ENCODE measurements around the gene BTBD19. TPM values are rescaled to one million over a fixed set of nuclear protein-coding genes. Genes with fewer than 3 reads are reported as not detected.

Gene BTBD19
- total RNA-seq, 1 experiment from 2014 or later, result 1.6 TPM

- intact Hi-C loops (cut with micrococcal nuclease; ENCODE audit: unreplicated experiment), result loop anchor here (1.0 kb wide), 1 partner anchor 88 kb away; the partner anchor contains the start of gene RNU5D-1
- BruUV-seq (replicated peaks), result TSS peak; percentile 97
- POLR2A ChIA-PET, result interaction anchor here (0.6 to 2.4 kb wide), 18 partner anchors 8 to 557 kb away, joined by 3 to 43 read pairs (median 4); partner anchors contain the start of genes BTBD19, DYNLT4, EIF2B3 and HECTD3
- no peak for TF ChIP-seq CTCF (IDR thresholded peaks at IDR 0.05; ENCODE audit: insufficient read depth in 1 of 2, low read depth in 1 of 2, low read length in 1 of 2, severe bottlenecking in 1 of 2, unreplicated experiment in 1 of 2)
- Histone ChIP-seq H3K27me3 (replicated peaks; ENCODE audit: control insufficient read depth, insufficient read depth, low read length) (no peaks in the 10 kb centered on the region), H3K9me3 (no peaks in the 10 kb centered on the region), H3K36me3 (ENCODE audit: control insufficient read depth, insufficient read depth, low read length) (no peaks in the 10 kb centered on the region), H3K4me3 (ENCODE audit: low read depth, low read length) (peak overlapping the region; percentile 49), H3K4me1 (0 out of 2 replicates have a peak, but pooled peaks cover 7% of the 10 kb centered on the region)
- Mint-ChIP-seq H3K36me3 (ENCODE audit: insufficient read depth, unreplicated experiment) (peaks cover 19% of the 10 kb centered on the region), H3K27me3 (ENCODE audit: insufficient read depth, unreplicated experiment) (no peaks in the 10 kb centered on the region), H3K4me1 (ENCODE audit: low read depth, unreplicated experiment) (peaks cover 8% of the 10 kb centered on the region), H3K9me3 (ENCODE audit: unreplicated experiment) (no peaks in the 10 kb centered on the region), H3K27ac (ENCODE audit: unreplicated experiment) (peak overlapping the region; percentile 100), H3K4me3 (ENCODE audit: unreplicated experiment) (peak overlapping the region; percentile 80)
- CTCF ChIA-PET, result interaction anchor here (1.2 to 2.0 kb wide), 3 partner anchors 10 to 27 kb away, joined by 4 to 9 read pairs (median 6); partner anchors contain the start of gene PLK3
- peak; percentile 86 to 95 for DNase-seq
Observed at GRCh38 chr1:44819608-44820327, 11.4 kb downstream of the BTBD19 start.

- H3K36me3 ChIP-seq (ENCODE audit: control insufficient read depth, insufficient read depth, low read length), result no peaks in the 10 kb centered on the region
- H3K4me1 ChIP-seq, result no peaks in the 10 kb centered on the region
- TSS peak; percentile 48 for BruUV-seq (replicated peaks)
- H3K4me1 Mint-ChIP-seq (ENCODE audit: low read depth, unreplicated experiment), result no peaks in the 10 kb centered on the region
- no peaks in the 10 kb centered on the region for H3K9me3 Mint-ChIP-seq (ENCODE audit: unreplicated experiment)
- no peaks in the 10 kb centered on the region for H3K27me3 Mint-ChIP-seq (ENCODE audit: insufficient read depth, unreplicated experiment)
- H3K4me3 ChIP-seq (ENCODE audit: low read depth, low read length), result peak overlapping the region; percentile 49
- H3K36me3 Mint-ChIP-seq (ENCODE audit: insufficient read depth, unreplicated experiment), result peaks cover 19% of the 10 kb centered on the region
- POLR2A ChIA-PET, result interaction anchor here (0.6 to 2.4 kb wide), 3 partner anchors 20 to 191 kb away, joined by 6 to 43 read pairs (median 15); partner anchors contain the start of genes HECTD3, PLK3 and UROD
- no peaks in the 10 kb centered on the region for H3K27me3 ChIP-seq (replicated peaks; ENCODE audit: control insufficient read depth, insufficient read depth, low read length)
- peak overlapping the region; percentile 80 for H3K4me3 Mint-ChIP-seq (ENCODE audit: unreplicated experiment)
- no peaks in the 10 kb centered on the region for H3K9me3 ChIP-seq
- no peak for DNase-seq
- intact Hi-C loops (cut with micrococcal nuclease; ENCODE audit: unreplicated experiment), result loop anchor here (1.0 kb wide), 1 partner anchor 89 kb away; the partner anchor contains the start of gene RNU5D-1
- TF ChIP-seq CTCF (IDR thresholded peaks at IDR 0.05; ENCODE audit: insufficient read depth in 1 of 2, low read depth in 1 of 2, low read length in 1 of 2, severe bottlenecking in 1 of 2, unreplicated experiment in 1 of 2), result no peak
- CTCF ChIA-PET, result interaction anchor here (1.6 kb wide), 1 partner anchor 11 kb away, joined by 6 read pairs; no protein-coding TSS in a partner anchor
- H3K27ac Mint-ChIP-seq (ENCODE audit: unreplicated experiment), result peak overlapping the region; percentile 100
Observed at GRCh38 chr1:44820328-44821239, 12.3 kb downstream of the BTBD19 start.

GRCh38 chr1:44821240-44821715 is 13.0 kb downstream of the BTBD19 start:
- Histone ChIP-seq H3K4me3 (ENCODE audit: low read depth, low read length) (no peak overlapping the region), H3K36me3 (ENCODE audit: control insufficient read depth, insufficient read depth, low read length) (no peaks in the 10 kb centered on the region), H3K4me1 (no peaks in the 10 kb centered on the region), H3K9me3 (no peaks in the 10 kb centered on the region), H3K27me3 (replicated peaks; ENCODE audit: control insufficient read depth, insufficient read depth, low read length) (no peaks in the 10 kb centered on the region)
- intact Hi-C loops (cut with micrococcal nuclease; ENCODE audit: unreplicated experiment), result no loop called here
- ChIA-PET CTCF (no interaction called here), POLR2A (no interaction called here)
- no peaks in the 10 kb centered on the region for H3K9me3 Mint-ChIP-seq (ENCODE audit: unreplicated experiment)
- no peaks in the 10 kb centered on the region for H3K27me3 Mint-ChIP-seq (ENCODE audit: insufficient read depth, unreplicated experiment)
- no peak for DNase-seq
- no peak for TF ChIP-seq CTCF (IDR thresholded peaks at IDR 0.05; ENCODE audit: insufficient read depth in 1 of 2, low read depth in 1 of 2, low read length in 1 of 2, severe bottlenecking in 1 of 2, unreplicated experiment in 1 of 2)
- H3K4me3 Mint-ChIP-seq (ENCODE audit: unreplicated experiment), result peak overlapping the region; percentile 80
- no TSS peak for BruUV-seq (replicated peaks)
- no peaks in the 10 kb centered on the region for H3K4me1 Mint-ChIP-seq (ENCODE audit: low read depth, unreplicated experiment)
- peaks cover 19% of the 10 kb centered on the region for H3K36me3 Mint-ChIP-seq (ENCODE audit: insufficient read depth, unreplicated experiment)
- peak overlapping the region; percentile 100 for H3K27ac Mint-ChIP-seq (ENCODE audit: unreplicated experiment)

Data from Caco-2 (cell line).